Nephron (organoid): Measurements from ENCODE around the gene OST4.

Source experiments
- H3K27ac Mint-ChIP-seq, 3 experiments: 2 replicates each; pipeline ENCODE4 v1.8.0; 2020; ENCODE audit warnings: mixed read lengths in 3 of 3, mild to moderate bottlenecking in 2 of 3, moderate library complexity in 1 of 3
- H3K27me3 Mint-ChIP-seq: 2 replicates; pipeline ENCODE4 v1.8.0; 2021; ENCODE audit warnings: low read depth, mild to moderate bottlenecking, moderate library complexity, mixed read lengths
- H3K36me3 Mint-ChIP-seq: 2 replicates; pipeline ENCODE4 v1.8.0; 2020; ENCODE audit warnings: low read depth, mixed read lengths
- H3K4me1 Mint-ChIP-seq: 2 replicates; pipeline ENCODE4 v1.8.0; 2020; ENCODE audit warnings: mixed read lengths
- H3K4me3 Mint-ChIP-seq, 3 experiments: 2 replicates each; pipeline ENCODE4 v1.8.0; 2020; ENCODE audit warnings: mild to moderate bottlenecking in 3 of 3, mixed read lengths in 3 of 3, moderate library complexity in 2 of 3
- H3K9me3 Mint-ChIP-seq: 2 replicates; pipeline ENCODE4 v1.8.0; 2020; ENCODE audit warnings: mixed read lengths
- TF ChIP-seq, protein P1 (sequence below), 3 experiments: fragments of 200-600 bp; sonication (generic); IDR thresholded peaks; one replicate each; pipeline ENCODE4 v1.5.0; 2021; ENCODE audit warnings: antibody characterized with exemption in 3 of 3; ENCODE audit not compliant: unreplicated experiment in 3 of 3

The OST4 gene

GRCh38 chr2:27049422-27050280 is 21.8 kb downstream of the OST4 start:
- Mint-ChIP-seq H3K36me3 (peaks cover 16% of the 10 kb centered on the region), H3K27me3 (peaks cover 4% of the 10 kb centered on the region), H3K4me1 (peaks cover 16% of the 10 kb centered on the region), H3K27ac (peak overlapping the region; percentile 96 to 99 (median 97)), H3K9me3 (no peaks in the 10 kb centered on the region), H3K4me3 (peak overlapping the region; percentile 97 to 98 (median 97))
- TF ChIP-seq, protein P1, sequence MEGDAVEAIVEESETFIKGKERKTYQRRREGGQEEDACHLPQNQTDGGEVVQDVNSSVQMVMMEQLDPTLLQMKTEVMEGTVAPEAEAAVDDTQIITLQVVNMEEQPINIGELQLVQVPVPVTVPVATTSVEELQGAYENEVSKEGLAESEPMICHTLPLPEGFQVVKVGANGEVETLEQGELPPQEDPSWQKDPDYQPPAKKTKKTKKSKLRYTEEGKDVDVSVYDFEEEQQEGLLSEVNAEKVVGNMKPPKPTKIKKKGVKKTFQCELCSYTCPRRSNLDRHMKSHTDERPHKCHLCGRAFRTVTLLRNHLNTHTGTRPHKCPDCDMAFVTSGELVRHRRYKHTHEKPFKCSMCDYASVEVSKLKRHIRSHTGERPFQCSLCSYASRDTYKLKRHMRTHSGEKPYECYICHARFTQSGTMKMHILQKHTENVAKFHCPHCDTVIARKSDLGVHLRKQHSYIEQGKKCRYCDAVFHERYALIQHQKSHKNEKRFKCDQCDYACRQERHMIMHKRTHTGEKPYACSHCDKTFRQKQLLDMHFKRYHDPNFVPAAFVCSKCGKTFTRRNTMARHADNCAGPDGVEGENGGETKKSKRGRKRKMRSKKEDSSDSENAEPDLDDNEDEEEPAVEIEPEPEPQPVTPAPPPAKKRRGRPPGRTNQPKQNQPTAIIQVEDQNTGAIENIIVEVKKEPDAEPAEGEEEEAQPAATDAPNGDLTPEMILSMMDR (IDR thresholded peaks at IDR 0.05; ENCODE audit: unreplicated experiment in 3 of 3): no peak

- Mint-ChIP-seq H3K36me3 (peaks cover 29% of the 10 kb centered on the region), H3K27me3 (no peaks in the 10 kb centered on the region), H3K4me3 (no peak overlapping the region), H3K9me3 (no peaks in the 10 kb centered on the region), H3K27ac (peak overlapping the region in 1 of 3 experiments; percentile 67), H3K4me1 (peaks cover 20% of the 10 kb centered on the region)
- TF ChIP-seq, protein P1 (IDR thresholded peaks at IDR 0.05; ENCODE audit: unreplicated experiment in 3 of 3): no peak
These were observed 28.3 kb downstream of the OST4 start for GRCh38 chr2:27042985-27043634.

- TF ChIP-seq, protein P1 (IDR thresholded peaks at IDR 0.05; ENCODE audit: unreplicated experiment in 3 of 3): no peak
- peaks cover 26% of the 10 kb centered on the region for H3K4me1 Mint-ChIP-seq
- H3K36me3 Mint-ChIP-seq: peaks cover 33% of the 10 kb centered on the region
- H3K4me3 Mint-ChIP-seq: no peak overlapping the region
- H3K27ac Mint-ChIP-seq: peak overlapping the region; percentile 38 to 87 (median 67)
- no peaks in the 10 kb centered on the region for H3K27me3 Mint-ChIP-seq
- H3K9me3 Mint-ChIP-seq: no peaks in the 10 kb centered on the region
These were observed 29.2 kb downstream of the OST4 start for GRCh38 chr2:27042159-27042661.

- no peaks in the 10 kb centered on the region for H3K27me3 Mint-ChIP-seq
- H3K36me3 Mint-ChIP-seq: peaks cover 38% of the 10 kb centered on the region
- H3K27ac Mint-ChIP-seq: peak overlapping the region; percentile 38 to 87 (median 67)
- H3K4me1 Mint-ChIP-seq: peaks cover 30% of the 10 kb centered on the region
- no peak overlapping the region for H3K4me3 Mint-ChIP-seq
- no peaks in the 10 kb centered on the region for H3K9me3 Mint-ChIP-seq
- TF ChIP-seq, protein P1 (IDR thresholded peaks at IDR 0.05; ENCODE audit: unreplicated experiment in 3 of 3): no peak
These were observed 29.7 kb downstream of the OST4 start for GRCh38 chr2:27041752-27042151.

- H3K36me3 Mint-ChIP-seq: peaks cover 51% of the 10 kb centered on the region
- H3K4me3 Mint-ChIP-seq: no peak overlapping the region
- no peaks in the 10 kb centered on the region for H3K27me3 Mint-ChIP-seq
- H3K27ac Mint-ChIP-seq: no peak overlapping the region
- H3K9me3 Mint-ChIP-seq: no peaks in the 10 kb centered on the region
- TF ChIP-seq, protein P1 (IDR thresholded peaks at IDR 0.05; ENCODE audit: unreplicated experiment in 3 of 3): no peak
- H3K4me1 Mint-ChIP-seq: peaks cover 33% of the 10 kb centered on the region
These were observed 31.2 kb downstream of the OST4 start for GRCh38 chr2:27040282-27040681.
